ENCODE results near the gene FAT1. TPM values are rescaled to one million over a fixed set of nuclear protein-coding genes. Genes with fewer than 3 reads are reported as not detected.

The FAT1 gene
- total and polyA plus RNA-seq, 2 experiments from 2014 or later: 15.8 to 98.1 TPM

DNA sequence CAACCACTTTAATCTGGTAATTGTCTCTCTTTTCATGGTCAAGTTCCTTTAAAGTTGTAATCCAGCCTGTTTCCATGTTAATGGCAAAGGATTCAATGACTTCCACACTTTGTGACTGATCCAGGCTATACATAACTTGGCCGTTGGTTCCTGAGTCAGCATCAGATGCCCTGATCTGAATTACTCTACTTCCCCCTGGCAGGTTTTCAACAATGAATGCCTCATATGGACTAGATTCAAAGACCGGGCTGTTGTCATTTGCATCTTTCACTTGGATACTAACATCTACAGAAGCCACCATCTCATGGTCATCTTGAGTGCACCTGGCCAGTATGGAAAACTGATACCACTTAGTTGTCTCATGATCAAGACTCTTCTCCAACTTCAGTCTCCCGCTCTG is 105.7 kb downstream of the FAT1 start:
- TF ChIP-seq CTCF (IDR thresholded peaks at IDR 0.05; ENCODE audit: low read depth, low read length): no peak
- Histone ChIP-seq H3K4me1 (ENCODE audit: low read depth) (no peaks in the 10 kb centered on the region), H3K36me3 (peaks cover 18% of the 10 kb centered on the region), H3K9me3 (ENCODE audit: low read depth) (no peaks in the 10 kb centered on the region), H3K27me3 (no peaks in the 10 kb centered on the region), H3K27ac (no peak overlapping the region), H3K4me3 (no peak overlapping the region)
- no peak for DNase-seq (ENCODE audit: low read depth in 1 of 2, low spot score in 1 of 2)

DNA sequence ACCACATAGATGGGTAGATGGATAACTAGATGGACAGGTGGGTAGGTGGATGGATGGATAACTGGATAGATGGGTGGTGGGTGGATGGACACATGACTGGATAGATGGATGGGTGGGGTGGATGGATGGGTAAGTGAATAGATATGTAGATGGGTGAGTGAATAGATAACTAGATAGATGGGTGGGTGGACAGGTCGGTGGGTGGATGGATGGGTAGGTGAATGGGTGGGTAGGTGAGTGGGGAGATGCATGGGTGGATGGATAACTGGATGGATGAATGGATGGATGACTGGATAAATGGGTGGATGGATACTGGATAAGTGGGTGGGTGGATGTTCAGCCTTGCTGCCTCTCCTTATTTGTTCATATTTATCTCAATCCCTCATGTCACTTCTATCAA is 116.2 kb downstream of the FAT1 start:
- DNase-seq (ENCODE audit: low read depth in 1 of 2, low spot score in 1 of 2): no peak
- Histone ChIP-seq H3K27ac (no peak overlapping the region), H3K9me3 (ENCODE audit: low read depth) (no peaks in the 10 kb centered on the region), H3K36me3 (peaks cover 63% of the 10 kb centered on the region), H3K4me3 (no peak overlapping the region), H3K4me1 (ENCODE audit: low read depth) (no peaks in the 10 kb centered on the region), H3K27me3 (no peaks in the 10 kb centered on the region)
- TF ChIP-seq CTCF (IDR thresholded peaks at IDR 0.05; ENCODE audit: low read depth, low read length): no peak

- DNase-seq (ENCODE audit: low read depth in 1 of 2, low spot score in 1 of 2): peak in 1 of 2 donors; percentile 61
- H3K4me3 ChIP-seq: no peak overlapping the region
- TF ChIP-seq CTCF (IDR thresholded peaks at IDR 0.05; ENCODE audit: low read depth, low read length): no peak
- no peaks in the 10 kb centered on the region for H3K9me3 ChIP-seq (ENCODE audit: low read depth)
- no peaks in the 10 kb centered on the region for H3K27me3 ChIP-seq
- H3K4me1 ChIP-seq (ENCODE audit: low read depth): no peaks in the 10 kb centered on the region
- peaks cover 67% of the 10 kb centered on the region for H3K36me3 ChIP-seq
- no peak overlapping the region for H3K27ac ChIP-seq
Measured at GRCh38 chr4:186606591-186606992, 117.1 kb downstream of the FAT1 start.

DNA sequence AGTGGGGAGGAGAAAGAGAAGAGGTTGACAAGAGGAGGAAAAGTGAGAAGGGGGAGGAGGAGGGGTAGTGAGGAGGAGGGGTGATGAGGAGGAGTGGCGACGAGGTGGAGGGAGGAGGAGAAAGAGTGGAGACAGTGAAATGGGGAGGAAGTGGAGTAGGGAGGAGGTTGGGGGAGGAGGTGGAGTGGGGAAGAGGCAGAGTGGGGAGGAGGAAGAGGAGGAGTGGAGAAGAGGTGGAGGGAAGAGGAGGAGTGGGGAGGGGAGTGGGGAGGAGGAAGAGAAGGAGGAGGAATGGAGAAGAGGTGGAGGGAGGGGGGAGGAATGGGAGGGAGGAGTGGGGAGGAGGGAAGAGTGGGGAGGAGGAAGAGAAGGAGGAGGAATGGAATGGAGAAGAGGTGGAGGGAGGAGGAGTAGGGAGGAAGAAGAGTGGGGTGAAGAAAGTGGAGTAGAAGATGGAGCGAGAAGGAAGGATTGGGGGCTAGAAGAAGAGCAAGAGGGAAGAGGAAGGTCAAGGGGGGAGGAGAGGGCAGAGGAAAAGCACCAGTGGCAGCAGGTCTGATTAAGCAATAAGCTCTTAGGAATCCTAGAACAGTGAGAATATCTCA is 118.3 kb downstream of the FAT1 start:
- TF ChIP-seq CTCF (IDR thresholded peaks at IDR 0.05; ENCODE audit: low read depth, low read length): no peak
- Histone ChIP-seq H3K9me3 (ENCODE audit: low read depth) (no peaks in the 10 kb centered on the region), H3K27ac (no peak overlapping the region), H3K36me3 (peaks cover 68% of the 10 kb centered on the region), H3K27me3 (no peaks in the 10 kb centered on the region), H3K4me3 (no peak overlapping the region), H3K4me1 (ENCODE audit: low read depth) (no peaks in the 10 kb centered on the region)
- no peak for DNase-seq (ENCODE audit: low read depth in 1 of 2, low spot score in 1 of 2)

GRCh38 chr4:186604124-186604807 is 119.4 kb downstream of the FAT1 start:
- no peaks in the 10 kb centered on the region for H3K27me3 ChIP-seq
- no peak overlapping the region for H3K27ac ChIP-seq
- no peaks in the 10 kb centered on the region for H3K4me1 ChIP-seq (ENCODE audit: low read depth)
- H3K9me3 ChIP-seq (ENCODE audit: low read depth): no peaks in the 10 kb centered on the region
- no peak overlapping the region for H3K4me3 ChIP-seq
- no peak for TF ChIP-seq CTCF (IDR thresholded peaks at IDR 0.05; ENCODE audit: low read depth, low read length)
- peaks cover 72% of the 10 kb centered on the region for H3K36me3 ChIP-seq
- DNase-seq (ENCODE audit: low read depth in 1 of 2, low spot score in 1 of 2): no peak

All from cardiac muscle cell (in vitro differentiated cells and primary cell).